ENCODE results near the gene FNDC3B.

The FNDC3B gene

DNA sequence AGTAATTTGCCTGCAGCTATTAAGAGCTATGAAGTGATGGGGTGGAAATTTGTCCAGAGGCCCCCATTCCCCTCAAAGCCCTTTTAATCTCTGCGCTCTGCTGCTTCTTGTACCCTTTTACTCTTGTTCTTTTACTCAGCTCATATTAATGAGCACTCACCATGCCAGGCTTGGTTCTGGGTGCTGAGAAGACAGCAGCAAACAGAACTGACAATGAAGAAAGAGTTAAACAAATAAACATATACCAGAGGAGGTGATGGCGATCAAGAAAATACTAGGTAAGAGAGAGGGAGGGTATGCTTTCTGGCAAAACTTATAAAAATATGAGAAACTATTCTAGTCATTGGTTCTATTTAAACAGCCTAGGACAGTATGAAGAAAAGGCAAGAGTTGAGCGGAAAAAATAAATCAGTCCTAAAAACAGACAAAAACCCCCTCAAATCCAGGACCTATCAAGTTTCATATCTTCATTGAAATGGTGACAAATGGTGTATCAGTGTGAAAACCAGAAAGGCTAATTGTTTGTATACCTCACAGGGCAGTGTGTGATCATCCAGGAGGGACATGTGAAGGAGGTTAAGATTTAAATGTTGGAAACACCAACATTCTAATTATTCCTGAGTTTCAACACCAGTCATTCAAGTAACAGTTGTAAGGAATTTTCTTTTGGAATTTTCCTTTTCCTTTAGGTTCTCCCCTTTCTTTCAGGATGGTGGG is 144.9 kb downstream of the FNDC3B start:
- in situ Hi-C loops (cut with HindIII; ENCODE audit: low sequenced_read_pairs): no loop called here

DNA sequence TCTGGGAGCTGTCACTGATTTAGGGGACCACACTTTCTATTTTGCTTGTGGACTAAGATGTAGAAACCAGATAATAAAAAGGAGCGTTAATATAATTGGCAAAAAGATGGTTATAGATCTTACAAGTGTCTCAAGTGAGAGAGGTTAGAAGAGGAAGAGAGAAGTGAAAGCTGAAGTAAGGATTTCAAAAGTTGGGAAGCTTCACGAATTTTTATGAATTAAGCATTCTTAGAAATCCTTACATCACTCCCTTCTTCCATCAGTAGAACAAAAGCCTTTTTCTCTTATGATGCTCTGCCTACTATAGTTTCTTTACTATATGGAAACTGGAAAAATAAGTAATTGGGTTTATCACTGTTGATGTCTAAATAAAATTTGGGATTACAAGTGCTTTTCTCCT is 146.5 kb downstream of the FNDC3B start:
- in situ Hi-C loops (cut with HindIII; ENCODE audit: low sequenced_read_pairs): no loop called here

DNA sequence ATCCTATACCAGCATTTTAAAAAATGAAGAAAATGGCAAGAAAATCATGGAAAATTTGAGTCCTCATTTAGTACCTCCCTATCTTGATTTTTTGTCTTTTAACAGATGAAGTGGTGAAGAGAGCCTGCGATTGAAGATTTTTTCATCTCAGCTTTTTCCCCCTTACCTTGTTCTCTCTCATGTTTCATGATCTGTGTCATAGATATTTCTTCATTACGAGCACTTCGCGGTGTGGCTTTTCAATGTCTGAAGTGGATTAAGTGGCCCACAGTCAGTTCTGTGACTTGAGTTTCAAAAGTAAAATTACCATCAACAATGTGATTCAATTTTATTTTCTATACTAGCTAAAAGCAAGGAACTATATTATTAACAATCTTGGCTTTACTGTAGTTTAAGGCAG is 147.2 kb downstream of the FNDC3B start:
- in situ Hi-C loops (cut with HindIII; ENCODE audit: low sequenced_read_pairs): no loop called here

DNA sequence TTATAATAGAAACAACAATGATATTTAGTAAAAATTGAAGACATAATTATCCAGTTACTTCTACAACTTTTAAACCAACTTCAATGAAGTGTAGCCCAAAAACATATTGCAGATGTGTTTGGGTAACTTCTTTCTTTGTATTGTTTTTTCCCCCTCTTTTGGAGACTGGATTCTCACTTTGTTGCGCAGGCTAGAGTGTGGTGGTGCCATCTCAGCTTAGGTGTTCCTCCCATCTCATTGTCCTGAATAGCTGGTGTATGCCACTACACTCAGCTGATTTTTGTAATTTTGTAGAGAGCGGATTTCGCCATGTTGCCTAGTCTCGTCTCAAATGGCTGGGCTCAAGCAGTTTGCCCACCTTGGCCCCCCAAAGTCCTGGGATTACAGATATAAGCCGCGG is 148.1 kb downstream of the FNDC3B start:
- in situ Hi-C loops (cut with HindIII; ENCODE audit: low sequenced_read_pairs): no loop called here

- in situ Hi-C loops (cut with HindIII; ENCODE audit: low sequenced_read_pairs): no loop called here
Measured at GRCh38 chr3:172188511-172188910, 149.1 kb downstream of the FNDC3B start.

GRCh38 chr3:172189213-172189612 is 149.8 kb downstream of the FNDC3B start:
- in situ Hi-C loops (cut with HindIII; ENCODE audit: low sequenced_read_pairs): no loop called here

GRCh38 chr3:172189987-172190603 is 150.7 kb downstream of the FNDC3B start:
- in situ Hi-C loops (cut with HindIII; ENCODE audit: low sequenced_read_pairs): no loop called here

DNA sequence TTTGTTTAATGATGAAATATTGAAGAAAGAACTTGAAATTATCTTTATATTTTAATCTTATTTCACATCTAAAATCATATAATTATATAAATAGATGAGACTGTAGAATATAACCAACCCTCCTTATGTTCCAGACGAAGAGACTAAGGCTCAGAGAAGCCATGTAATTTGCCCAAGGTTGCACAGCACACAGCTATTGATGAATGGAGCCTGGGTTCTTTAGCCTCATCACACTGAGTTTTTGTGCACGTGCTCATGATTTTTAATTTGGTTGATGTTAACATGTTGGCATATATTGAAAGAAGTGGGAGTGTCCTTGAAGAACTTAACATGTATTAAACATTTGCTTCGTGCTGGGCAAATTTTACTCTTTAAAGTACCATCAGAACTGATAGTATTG is 151.6 kb downstream of the FNDC3B start:
- in situ Hi-C loops (cut with HindIII; ENCODE audit: low sequenced_read_pairs): no loop called here

- in situ Hi-C loops (cut with HindIII; ENCODE audit: low sequenced_read_pairs): no loop called here
Measured at GRCh38 chr3:172191629-172192028, 152.3 kb downstream of the FNDC3B start.

GRCh38 chr3:172192830-172193415 is 153.5 kb downstream of the FNDC3B start:
- in situ Hi-C loops (cut with HindIII; ENCODE audit: low sequenced_read_pairs): no loop called here

DNA sequence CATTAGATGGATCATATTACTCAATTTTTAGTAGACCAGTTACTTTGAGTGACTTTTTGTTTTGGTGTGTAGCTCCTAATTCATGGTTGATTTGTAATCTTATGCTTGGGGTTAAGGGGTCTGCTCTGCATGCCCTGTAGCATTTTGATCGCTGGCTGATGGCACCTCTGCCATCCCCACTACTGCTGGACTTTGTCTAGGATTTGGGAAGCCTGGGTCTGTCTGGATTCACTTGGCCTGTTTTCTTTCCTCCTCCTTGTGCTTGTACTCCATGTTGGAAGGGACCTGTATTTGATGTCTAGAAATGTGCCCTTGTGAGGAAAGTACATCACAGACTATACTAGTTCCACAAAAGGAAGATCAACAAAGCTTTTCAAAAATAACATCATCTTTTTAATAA is 154.1 kb downstream of the FNDC3B start:
- in situ Hi-C loops (cut with HindIII; ENCODE audit: low sequenced_read_pairs): no loop called here

DNA sequence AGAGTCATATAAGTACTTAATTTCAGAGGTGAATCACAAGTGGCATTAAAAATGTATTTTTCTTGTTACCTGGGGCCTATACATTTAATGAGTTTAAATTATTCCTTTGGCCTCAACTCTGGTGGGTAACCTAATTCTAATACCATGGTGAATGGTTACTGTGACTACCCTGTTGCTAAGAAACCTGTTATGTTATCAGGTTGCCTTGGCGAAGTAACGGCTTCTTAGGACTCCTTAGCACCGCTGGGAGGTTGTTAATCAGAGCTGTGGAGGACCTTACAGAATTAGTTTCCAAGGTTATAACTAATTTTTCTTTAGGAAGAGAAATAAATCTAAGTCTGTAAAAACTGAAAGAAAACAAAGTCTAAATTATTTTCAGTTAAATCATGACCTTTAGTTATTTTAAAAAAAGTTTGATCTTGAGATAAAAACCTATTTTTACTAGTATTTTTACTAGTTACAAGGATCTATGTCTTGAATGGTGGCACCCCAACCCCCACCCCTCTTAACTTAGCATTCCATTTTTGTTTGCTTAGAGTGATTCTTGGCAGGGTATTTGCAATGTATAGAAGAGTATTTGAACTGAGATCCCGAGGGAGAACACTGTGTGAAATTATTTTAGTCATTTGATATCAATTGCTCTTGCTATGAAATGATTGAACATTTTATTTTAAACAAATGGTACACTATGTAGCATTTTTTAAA is 155.5 kb downstream of the FNDC3B start:
- in situ Hi-C loops (cut with HindIII; ENCODE audit: low sequenced_read_pairs): no loop called here

DNA sequence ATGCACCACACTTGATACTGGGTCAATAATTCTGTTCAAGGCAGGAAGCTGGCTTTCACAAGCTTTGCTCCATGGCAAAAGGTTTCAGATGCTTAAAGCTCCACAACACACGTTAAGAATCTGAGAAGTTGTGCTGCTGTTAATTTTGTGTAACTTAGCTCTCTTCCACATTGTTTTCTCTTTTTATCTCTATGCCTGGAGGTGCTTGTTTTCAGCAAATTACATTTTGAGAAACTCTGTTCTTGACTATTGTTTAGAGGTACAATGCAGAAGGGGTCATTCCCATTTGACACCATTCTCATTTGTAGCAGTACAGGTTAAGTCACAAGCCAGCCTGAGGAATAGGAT is 156.0 kb downstream of the FNDC3B start:
- in situ Hi-C loops (cut with HindIII; ENCODE audit: low sequenced_read_pairs): no loop called here

DNA sequence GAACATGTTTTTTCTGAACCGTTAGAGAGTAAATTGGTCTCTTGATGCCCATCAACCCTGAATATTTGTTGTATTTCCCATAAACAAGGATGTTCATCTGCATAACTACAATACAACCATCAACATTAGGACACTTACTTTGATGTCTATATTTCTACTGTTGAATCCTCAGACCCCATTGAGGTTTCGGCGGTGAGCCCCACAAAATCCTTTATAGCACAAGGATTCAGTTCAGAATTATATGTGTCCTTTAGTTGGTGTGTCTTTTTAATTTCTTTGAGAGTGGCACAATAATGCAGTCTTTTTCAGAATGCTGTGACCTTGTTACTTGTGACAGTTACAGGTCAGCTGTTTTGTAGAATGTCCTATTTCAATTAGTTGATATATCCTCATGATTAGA is 158.0 kb downstream of the FNDC3B start:
- in situ Hi-C loops (cut with HindIII; ENCODE audit: low sequenced_read_pairs): no loop called here

GRCh38 chr3:172198428-172198827 is 159.1 kb downstream of the FNDC3B start:
- in situ Hi-C loops (cut with HindIII; ENCODE audit: low sequenced_read_pairs): no loop called here

DNA sequence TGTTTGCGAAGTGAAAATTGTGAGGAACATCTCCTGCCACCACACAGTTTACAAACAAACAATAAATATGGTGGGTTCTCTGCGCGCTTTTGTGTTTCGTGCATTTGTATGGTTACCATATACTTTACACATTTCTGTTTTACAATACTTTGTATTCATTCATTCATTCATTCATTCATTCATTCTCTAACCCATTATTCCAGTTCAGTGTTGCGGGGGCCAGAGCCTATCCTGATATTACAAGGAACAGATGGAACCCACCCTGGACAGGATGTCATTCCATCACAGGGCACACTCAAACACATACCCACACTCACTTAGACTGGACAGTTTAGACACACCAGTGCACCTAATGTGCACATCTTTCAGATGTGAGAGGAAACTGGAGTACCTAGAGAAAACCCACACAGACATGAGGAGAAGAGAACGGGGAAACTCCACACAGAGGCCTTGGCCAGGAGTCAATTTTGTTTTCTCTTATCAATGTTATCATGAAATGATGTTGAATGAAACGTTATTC is 160.5 kb downstream of the FNDC3B start:
- in situ Hi-C loops (cut with HindIII; ENCODE audit: low sequenced_read_pairs): no loop called here

DNA sequence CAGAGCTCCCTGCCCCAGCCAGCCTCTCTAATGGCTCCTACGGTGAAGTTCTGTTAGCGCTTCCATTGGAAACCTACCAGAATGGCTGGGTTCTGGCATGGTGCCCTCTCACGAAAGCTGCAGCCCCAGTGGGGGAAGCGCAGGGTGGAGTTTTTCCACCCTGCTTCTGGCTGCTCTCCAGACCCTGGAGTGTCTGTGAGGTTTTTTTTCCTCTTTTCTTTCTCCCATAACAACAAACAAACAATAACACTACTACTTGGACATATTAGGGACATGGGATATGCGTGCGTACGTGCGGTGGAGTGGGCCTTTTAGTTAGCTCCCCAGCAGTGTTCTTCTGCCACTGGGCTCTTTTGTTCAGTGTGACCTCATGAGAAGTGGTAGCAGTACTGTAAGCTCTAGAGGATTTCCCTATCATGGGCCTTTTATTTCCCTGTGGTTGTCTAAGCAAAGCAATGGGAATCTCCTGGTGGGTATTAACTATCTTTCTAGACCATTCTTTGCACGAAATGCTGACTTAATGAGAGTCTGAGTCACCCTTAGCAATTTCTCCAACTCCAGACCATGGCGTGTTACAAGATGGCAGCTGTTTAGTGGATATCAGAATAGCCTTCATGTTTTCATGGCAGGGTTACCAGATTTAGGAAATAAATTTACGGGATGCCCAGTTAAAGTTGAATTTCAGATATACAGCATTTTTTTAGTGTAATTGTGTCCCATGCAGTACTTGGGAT is 161.9 kb downstream of the FNDC3B start:
- in situ Hi-C loops (cut with HindIII; ENCODE audit: low sequenced_read_pairs): no loop called here

DNA sequence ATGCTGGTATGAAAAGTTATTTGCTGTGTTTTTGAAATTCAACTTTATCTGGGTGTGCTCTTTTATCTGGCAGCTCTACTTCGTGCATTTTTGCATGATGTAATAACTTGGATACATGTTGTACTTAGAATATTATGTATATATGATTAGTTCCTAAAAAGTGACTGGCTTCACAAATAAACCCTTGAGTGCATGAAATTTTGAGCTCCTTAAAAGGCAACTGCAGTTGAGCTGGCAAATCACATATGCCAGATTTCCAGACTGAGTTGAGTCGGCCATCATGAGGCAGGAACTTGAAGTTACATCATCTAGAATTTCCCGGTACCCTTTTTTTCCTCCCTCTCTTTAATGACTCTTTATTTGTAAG is 162.5 kb downstream of the FNDC3B start:
- in situ Hi-C loops (cut with HindIII; ENCODE audit: low sequenced_read_pairs): no loop called here

GRCh38 chr3:172202797-172203196 is 163.4 kb downstream of the FNDC3B start:
- in situ Hi-C loops (cut with HindIII; ENCODE audit: low sequenced_read_pairs): no loop called here

- in situ Hi-C loops (cut with HindIII; ENCODE audit: low sequenced_read_pairs): no loop called here
Measured at GRCh38 chr3:172203522-172204258, 164.3 kb downstream of the FNDC3B start.

All from DLD1 (cell line).